ENCODE results near the gene FBXO24. TPM values are rescaled to one million over a fixed set of nuclear protein-coding genes. Genes with fewer than 3 reads are reported as not detected.

FBXO24 gene
- total and polyA plus RNA-seq, 10 of the 15 experiments (the other 5 are each of a cell fraction or from before 2014, with no cell fraction given): 0.11 to 0.96 (median 0.27) TPM; not detected in 4

GRCh38 chr7:100611983-100612729, 26.0 kb downstream of the FBXO24 start, which contains the start of gene MOSPD3 (continued):
- TF ChIP-seq ESRRA (IDR thresholded peaks at IDR 0.05; ENCODE audit: low read length) (no peak), ZNF207 (IDR thresholded peaks at IDR 0.05; ENCODE audit: borderline replicate concordance) (no peak; the same call in 1 of the 2 replicates), ELK1 (IDR thresholded peaks at IDR 0.05; ENCODE audit: low read depth, low read length) (no peak), ZNF24 (IDR thresholded peaks at IDR 0.05) (no peak), HSF1 (IDR thresholded peaks at IDR 0.05; ENCODE audit: low read depth, low read length) (no peak), HDAC6 (IDR thresholded peaks at IDR 0.05; ENCODE audit: unreplicated experiment) (no peak), JUNB (IDR thresholded peaks at IDR 0.05) (no peak), RBBP5 (conservative IDR thresholded peaks at IDR 0.05) (no peak), SUZ12 (IDR thresholded peaks at IDR 0.05; ENCODE audit: unreplicated experiment) (no peak), HDGF (IDR thresholded peaks at IDR 0.05) (peak; percentile 97), PBX3 (IDR thresholded peaks at IDR 0.05; ENCODE audit: insufficient replicate concordance, low read depth, low read length) (peak; percentile 90), TAF1 (IDR thresholded peaks at IDR 0.05; ENCODE audit: borderline replicate concordance, low read depth, low read length) (peak; percentile 23; the same call in 1 of the 2 replicates), TCF3 (IDR thresholded peaks at IDR 0.05; ENCODE audit: borderline replicate concordance, insufficient read depth, low read depth, low read length) (no peak), CHD1 (IDR thresholded peaks at IDR 0.05; ENCODE audit: low read depth, low read length) (no peak), SIX5 (IDR thresholded peaks at IDR 0.05; ENCODE audit: low read depth, low read length, severe bottlenecking) (no peak), RUNX3 (IDR thresholded peaks at IDR 0.05; ENCODE audit: low read length) (peak; percentile 97), ZSCAN29 (IDR thresholded peaks at IDR 0.05) (no peak), ZNF687 (IDR thresholded peaks at IDR 0.05) (no peak), NKRF (conservative IDR thresholded peaks at IDR 0.05) (no peak), ATF7 (IDR thresholded peaks at IDR 0.05; ENCODE audit: low read depth) (peak; percentile 98), CBFB (IDR thresholded peaks at IDR 0.05; ENCODE audit: low read depth) (peak; percentile 94)

All from GM12878 (cell line).